Left lobe of liver (tissue), 2 donors: ENCODE data around the gene LAMB4. TPM values are rescaled to one million over a fixed set of nuclear protein-coding genes. Genes with fewer than 3 reads are reported as not detected.

Experiments used
- ATAC-seq: fragments of 200-7000 bp; cut with Tn5 transposase; one replicate; pipeline ENCODE4 v1.9.1; 2020; ENCODE audit warnings: mild to moderate bottlenecking, moderate library complexity
- DNase-seq: peaks from one replicate; pipeline ENCODE4 v3.0.0-alpha.2; 2020; ENCODE audit warnings: low spot score
- total RNA-seq: library from RNA; stranded (reverse); gene quantifications from one replicate; pipeline ENCODE4 v1.2.1, GENCODE V29; 2021
- donor health status: DM: no; HTN: no; CAD: no; lungs with moderate emphysema.
- donor health status: DM: no; HTN: yes; CAD: no.

The LAMB4 gene
- total RNA-seq, 1 donor from 2014 or later: not detected

DNA sequence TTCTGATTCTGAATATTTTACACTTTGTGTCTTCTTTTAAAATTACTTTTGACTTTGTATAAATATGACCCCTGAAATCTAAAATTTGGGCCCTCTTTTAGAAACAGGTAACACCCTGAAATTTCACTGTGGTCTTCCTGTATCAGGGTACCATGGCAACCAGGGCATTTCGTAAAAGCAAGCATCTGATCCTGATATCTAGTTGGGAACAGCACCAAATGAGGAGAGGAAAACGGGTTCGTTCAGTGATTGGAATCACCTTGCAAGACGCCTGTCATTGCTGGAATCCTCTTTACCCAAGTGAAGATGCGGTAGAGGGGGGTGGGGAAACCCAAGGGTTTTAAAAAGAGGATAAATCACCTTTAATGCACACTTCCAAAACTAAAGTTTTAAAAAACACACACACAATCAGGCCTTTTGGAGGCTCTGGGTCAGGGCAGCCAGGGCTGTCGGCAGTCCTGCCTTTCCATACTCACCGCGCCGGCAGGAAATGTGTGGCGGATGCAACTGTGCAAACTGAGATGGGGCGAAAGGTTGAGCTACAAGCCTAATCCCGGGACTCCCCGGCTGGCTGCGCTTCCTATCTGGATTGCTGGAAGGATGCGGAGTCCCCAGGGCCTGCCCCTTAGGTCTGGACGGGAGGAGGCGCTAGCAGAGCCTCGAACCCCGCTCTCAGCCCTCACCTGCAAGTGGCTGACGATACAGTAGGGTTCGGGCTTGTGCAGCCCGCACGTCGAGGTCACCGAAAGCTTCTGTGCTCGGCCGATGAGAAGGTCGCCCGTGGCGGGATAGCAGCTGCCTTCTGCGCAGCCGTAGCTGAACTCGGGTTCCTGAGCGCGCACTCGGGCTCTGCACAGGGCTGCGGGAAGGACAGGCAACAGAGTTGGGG, 129.0 kb downstream of the LAMB4 start:
- ATAC-seq (no peak), DNase-seq (no peak)

DNA sequence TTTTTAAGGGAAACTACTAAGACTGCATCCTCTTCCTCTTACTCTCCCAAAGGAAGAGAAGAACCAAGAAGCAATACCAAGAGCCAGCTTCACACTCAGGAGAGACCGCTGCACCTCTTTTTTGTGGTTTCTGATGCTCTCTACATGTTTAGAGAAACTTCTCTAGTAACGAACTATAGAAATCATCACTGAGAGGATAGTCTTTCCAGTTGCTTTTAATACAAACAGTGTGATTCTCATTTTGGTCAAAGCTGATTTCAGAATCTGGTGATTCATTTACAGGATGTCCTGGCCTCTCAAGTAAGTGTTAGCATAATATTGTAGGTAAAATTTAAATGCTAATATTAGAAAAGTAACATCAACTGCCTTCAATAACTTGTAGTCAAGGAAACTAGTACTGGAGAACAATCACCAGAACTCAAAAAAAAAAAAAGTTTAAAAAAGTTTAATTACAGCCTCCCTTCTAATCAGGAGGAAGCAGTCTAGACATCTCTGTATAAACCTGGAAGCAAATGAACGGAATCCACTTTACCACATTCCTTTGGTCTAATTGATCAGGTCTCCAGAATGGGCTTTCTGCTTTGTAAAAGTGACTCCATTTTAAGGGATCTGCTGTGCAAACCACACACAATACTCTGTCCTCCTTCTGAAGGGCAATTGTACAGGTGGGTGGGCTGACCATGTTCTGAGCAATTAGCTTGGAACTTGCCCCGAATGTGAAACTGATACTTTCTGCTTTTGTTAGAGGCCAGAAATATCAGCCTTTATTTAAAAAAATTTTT, 130.2 kb downstream of the LAMB4 start:
- ATAC-seq: no peak
- no peak for DNase-seq

DNA sequence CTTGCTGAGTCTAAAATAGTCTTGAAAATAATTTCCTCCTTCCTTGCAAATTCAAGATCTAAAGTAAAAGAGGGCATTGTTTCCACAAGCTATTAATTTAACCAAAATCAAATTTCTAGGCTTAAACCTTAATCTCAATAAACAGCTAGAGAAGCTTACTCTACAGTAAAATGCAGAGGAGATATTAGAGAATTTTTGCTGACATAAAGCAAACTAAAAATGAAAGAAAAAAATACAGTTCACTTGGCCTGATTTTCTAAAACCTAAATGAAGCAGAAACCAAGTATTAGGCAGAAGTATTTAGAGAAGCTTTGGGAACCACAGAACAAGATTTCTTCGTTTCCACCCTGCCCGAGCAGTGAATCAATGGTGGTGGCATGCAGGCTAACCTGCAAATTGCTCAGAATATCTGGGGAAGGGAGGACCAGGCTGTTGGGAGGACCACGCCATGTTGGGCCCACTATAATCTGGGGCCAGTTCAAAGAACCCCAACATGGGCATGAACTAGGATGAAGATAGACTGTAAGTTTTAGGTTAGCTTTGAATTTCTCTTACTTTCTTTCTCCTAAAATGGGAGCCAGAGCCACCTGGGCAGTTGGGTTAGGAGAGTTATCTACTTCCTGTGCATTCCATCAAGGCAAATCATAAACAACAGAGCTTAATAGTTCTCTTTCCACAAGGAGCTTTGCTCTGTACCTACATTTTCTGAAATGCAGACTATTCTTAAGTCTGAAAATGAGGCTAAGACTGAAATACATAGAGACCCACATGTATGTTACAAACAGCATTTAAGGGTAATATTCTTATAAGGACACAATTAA, 131.3 kb downstream of the LAMB4 start:
- DNase-seq (no peak), ATAC-seq (no peak)

DNA sequence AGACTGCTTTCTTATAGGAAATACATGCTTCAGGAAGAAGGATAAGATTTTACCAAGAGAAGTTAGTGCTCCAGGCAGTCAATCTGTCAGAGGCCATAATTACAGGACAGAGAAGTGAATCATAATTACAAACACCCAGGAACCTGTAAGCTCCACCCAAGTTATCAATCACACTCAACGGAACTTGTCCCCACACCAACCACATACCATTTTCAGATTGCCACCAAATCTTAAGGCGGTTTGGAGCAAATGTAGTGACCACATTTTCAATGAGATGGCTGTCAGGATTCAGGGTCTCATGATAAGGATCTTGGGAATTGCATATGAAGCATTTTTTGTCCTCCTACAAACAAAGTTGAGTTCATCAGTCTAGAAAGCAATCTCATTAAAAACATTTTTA, 132.0 kb downstream of the LAMB4 start:
- no peak for ATAC-seq

DNA sequence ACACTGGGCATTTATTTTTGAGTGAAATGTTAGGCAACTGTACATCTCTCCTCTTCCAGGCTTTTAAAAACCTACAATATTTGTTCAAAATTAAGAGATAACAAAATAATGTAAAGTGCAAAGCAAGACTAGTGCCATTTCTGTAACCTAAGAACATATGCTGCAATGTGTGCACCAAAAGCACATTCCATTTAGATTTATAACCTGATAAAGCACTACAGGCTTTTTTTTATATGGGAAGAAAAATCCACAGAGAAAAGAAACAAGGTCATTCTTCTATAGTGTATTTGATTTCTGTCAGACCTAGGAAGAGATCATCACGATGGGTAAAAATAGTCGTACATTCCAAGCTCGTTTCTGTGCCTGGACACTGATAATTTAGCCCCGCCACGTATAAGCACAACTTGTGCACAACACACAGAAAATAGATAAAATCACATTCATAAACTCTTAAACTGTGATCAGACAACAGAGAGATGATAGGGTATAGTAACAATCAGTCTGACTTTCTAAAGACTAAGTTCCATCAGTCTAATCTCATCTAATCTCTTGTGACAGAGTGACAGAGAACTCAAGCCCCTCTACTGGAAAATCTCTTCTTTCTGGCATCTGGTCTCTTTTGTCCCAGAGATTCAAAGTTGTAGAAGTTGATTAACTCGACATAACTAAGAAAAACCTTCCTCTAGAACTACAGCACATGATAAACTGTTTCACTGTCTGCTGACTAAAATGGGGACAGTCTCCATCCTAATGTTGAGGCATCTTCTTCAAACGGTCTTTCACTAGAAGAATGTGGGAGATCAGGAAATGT, 133.9 kb downstream of the LAMB4 start:
- ATAC-seq (no peak), DNase-seq (no peak)

More for the DNA sequence above, 132.0 kb downstream of the LAMB4 start:
- DNase-seq: no peak

DNA sequence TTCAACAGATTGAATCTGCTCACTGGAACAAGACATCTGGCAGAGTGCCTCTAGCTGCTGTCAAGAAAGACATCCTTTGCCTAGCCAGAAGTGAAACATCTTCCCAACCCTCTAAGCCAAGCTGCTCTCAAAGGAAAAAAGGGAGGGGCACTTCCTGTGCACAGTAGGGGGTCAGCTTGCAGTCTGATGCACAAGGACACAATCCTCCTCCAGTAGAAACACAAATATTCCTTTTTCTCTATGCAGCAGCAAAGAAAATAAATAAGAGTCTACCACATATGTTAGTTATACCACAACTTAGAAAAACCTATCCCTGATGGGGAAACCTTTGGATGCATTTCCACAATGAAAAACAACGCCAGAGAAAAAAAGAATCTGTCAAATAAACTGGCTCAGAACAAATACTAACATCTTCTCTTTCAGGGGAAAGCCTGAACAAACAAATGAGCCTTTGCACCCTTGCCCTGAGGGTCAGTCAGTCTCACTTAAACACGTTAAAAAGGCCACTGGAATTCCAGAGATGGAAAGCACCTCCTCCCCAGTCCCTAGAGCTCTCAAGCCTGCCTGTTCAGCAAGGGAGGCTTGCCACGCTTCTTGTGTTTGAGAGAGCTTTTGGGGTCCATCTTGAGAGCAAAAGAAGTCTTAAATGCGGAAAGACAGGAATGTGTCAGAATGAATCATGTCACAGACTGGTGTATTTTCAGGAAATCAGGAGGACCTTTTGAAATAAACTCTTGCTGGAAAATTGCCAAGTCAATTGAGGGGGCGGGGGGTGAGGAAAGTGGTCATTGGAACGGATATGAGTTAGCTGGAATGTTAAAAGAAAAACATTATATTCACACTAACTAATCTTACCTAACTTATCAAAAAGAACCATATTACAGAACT, 134.7 kb downstream of the LAMB4 start:
- ATAC-seq: no peak
- no peak for DNase-seq

DNA sequence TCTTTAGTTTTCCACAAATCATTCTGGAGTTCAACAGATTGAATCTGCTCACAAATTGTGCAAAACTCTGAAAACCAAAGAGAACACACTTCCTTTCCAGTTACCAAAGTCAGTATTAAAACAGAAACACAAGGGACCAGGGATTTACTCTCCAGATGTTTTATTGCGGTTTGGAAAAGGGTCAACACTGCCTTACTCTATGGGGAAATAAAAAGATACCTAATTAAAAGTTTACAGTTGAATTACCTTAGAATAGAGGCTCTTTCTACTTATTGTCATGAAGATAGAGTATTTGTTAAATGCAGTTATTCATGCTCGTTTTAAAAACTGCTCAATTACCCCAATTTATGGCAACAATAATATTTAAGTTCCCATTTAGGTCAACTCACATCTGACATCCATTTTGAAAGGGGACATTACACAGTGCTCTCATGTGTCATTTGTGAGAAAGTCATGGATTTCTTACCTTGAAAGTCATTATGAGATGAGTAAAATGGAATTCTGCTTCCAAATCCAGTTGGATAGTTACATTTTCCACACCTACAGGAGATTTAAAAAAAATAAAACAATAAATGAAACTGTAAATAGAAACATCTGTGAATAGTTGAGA, 135.6 kb downstream of the LAMB4 start:
- DNase-seq (no peak), ATAC-seq (no peak)

DNA sequence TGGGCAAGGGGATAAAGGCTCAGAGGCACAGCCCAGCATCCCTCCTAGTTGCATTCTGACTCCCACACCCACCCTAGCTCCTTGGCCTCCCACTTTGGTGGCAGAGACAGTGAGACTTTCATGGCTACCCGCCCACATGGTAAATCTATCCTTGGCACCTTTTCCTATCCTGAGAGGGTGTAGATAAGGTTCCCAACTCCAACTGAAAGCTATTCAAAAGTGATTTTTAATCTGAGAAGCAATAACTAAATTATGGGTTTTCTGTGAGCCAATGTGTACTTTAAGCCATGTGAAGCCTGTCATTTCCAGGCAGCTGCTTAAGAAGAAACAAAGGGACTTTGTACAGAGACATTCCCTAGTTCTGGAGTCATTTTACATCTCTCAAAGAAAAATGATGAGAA, 136.3 kb downstream of the LAMB4 start:
- ATAC-seq (no peak), DNase-seq (no peak)

DNA sequence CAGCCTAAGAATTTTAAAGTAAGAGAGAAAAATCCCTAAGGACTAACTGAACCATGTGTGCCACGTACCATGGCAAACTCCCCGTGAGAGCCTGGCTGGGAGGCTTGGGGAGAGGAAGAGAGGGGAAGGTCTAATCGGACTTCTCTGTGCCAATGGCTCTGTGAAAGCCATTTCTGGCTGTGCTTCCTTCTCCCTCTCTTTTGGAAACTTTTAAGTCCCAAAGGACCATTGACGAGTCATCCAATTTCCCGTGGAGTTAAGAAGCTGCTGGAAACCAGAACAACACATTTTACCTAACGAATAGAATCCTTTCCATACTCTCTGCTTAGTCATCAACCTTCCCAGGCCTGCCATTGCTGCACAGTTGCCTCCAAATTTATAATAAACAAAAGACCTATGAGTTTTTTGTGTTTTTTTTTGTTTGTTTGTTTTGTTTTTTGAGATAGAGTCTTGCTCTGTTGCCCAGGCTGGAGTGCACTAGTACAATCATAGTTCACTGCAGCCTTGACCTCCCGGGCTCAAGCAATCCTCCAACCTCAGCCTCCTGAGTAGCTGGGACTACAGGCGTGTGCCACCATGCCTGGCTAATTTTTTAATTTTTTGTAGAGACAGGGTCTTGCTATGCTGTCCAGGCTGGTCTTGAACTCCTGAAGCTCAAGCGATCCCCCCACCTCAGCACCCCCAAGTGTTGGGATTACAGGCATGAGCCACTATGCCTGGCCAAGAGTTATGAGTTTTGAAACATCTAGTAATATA, 140.4 kb downstream of the LAMB4 start:
- DNase-seq (no peak), ATAC-seq (no peak)

DNA sequence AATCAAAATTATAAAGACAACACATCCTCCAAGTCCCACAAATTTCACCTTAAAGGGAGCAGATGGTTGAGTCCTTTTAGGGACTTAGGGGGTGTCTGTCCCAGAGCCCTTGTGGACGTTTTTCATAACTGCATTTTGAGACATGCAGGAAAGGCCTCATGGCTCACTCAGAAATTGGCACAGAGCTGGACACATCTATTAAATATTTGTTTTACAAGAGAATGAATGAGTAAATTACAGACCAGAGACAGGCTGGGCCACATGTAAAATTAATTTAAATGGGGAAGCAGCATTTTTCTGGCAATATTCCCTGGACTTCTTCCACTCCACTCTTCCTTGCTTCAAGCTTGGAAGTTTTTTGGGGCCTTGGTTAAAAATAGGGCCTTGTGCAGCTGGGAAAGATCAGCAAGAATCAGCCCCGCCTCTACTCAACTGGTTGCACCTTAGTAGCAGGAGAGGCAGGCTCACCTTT, 147.2 kb downstream of the LAMB4 start:
- DNase-seq: no peak

DNA sequence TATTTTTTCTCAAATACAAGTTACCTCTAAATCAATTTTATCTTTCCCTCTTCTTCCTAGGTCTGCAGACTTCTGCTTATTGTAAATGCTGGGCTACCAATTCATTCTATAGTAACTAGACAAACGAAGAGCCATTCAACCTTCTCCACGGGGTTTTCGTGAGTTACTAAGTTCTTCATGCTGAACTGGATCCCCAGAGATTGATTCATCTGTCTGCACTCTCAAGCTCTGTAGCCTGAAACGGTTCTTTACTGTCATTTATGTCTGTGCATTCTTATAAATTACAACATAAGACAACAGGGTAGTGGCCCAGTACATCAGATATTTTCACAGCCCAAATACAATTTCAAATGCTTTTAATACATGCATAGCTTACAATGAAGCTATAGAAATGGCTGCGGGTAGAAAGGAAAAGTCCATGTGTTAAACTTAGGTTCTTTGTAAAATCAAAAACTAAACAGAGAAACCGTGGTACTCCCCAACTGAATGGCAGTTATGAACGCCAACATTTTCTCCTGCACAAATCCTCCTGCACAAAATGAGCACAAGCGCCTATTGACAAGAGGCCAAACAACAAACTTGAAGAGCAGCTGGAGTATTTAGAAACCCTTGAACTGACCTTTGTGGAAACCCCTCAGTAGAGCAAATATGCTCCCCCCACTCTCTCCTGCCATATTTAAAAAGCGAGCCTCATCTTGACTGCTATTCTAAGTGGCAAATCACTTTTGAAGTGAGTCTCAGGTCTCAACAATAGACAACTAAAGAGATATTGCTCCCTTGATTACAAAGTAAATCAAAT, 147.9 kb downstream of the LAMB4 start:
- ATAC-seq: no peak
- no peak for DNase-seq

More for the DNA sequence above, 147.2 kb downstream of the LAMB4 start:
- ATAC-seq: no peak

DNA sequence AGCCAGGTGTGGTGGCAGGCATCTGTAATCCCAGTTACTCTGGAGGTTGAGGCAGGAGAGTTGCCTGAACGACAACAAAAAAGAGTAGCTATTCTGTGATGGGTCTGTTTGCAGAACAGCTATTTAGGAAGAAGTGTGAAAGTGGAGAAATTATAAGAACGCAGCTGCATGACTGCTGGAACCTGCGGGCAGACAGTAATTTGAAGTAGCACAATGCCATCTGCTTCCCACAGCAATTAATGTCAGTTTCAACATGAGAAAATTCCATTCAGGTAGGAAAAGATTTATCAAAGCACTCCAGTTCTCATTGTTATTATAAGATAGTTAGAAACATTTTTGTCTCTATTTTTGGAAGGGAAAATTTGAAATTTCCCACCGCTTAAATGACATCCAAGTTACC, 148.7 kb downstream of the LAMB4 start:
- no peak for DNase-seq
- no peak for ATAC-seq

DNA sequence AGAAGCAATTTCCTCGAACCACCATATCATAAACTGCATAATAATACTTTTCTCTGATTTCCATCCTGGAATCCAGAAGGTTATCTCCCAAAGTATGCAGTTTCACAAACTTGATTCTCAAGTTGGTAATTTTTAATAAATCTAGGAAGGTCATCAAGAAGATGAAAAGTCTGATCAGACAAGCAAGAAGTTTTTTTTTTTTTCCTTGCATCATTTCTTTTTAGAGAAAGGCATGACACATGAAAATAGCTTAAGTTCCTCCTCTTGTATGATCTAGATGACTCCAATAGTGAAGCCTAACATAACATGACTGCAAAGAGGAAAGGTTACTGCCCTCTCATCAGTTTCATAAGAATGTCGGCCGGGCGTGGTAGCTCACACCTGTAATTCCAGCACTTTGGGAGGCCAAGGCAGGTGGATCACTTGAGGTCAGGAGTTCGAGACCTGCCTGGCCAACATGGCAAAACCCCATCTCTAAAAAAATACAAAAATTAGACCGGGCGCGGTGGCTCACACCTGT, 149.4 kb downstream of the LAMB4 start:
- no peak for ATAC-seq
- no peak for DNase-seq

DNA sequence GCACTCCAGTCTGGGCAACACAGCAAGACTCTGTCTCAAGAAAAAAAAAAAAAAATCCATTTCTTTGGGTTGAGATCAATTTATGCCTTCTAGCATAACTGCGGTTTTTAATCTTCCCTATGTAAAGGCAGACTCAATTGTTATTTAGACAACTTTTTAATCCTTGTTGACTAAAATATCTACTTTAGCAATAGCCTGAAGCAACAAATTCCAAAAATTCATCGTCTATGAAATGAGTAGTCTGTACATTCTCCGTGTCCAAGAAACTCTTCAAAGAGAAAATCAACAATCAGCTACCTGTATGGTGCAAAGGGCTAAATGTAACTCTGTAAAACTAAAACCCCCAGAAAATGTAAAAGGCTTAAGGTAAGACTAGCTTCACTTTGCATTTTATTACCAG, 150.0 kb downstream of the LAMB4 start:
- ATAC-seq (no peak), DNase-seq (no peak)

DNA sequence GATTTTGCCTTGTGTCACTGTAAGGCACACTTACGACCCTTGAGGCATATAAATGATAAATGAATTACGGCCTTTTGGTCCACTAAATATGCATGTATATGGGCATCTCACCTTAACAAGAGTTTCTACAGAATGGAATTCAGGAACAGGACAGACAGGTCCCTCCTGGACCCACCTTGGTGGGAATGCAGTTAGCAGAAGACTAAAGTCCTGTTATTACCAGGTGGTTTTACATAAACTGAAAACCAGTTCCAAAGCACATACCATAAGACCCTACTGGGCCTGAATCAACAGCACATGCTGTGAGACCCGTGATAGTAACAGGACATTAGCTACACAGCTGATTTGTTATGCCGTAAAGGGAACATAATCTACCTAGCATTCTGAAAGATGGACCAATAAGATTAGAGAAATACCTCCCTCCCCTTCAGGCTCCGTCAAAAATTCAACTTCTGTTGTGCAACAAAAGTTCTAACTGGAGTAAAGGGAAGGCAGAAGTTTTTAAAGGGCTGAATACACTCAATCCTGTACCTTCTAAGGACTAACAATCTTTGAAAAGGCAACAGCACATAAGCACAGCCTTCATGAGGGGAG, 151.2 kb downstream of the LAMB4 start:
- DNase-seq: no peak
- ATAC-seq: peak; percentile 63

DNA sequence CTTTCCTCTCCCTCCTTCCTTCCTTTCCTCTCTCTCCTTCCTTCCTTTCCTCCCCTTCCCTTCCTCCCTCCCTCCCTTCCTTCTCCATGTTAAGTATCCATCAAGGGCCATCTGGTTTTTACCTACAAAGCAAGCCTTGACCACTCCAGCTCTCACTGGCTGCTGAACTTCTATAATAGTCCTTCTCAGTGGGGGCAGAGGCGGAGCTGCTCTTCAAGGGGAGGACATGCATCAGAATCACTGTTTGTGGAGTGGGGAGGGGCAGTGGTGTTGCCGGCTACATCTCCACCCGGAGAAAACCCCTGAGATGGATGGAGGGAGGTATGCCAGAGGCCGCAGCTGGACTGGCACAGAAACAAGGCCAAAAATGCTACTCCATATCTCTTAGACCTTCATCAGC, 153.1 kb downstream of the LAMB4 start:
- no peak for ATAC-seq
- DNase-seq: no peak

DNA sequence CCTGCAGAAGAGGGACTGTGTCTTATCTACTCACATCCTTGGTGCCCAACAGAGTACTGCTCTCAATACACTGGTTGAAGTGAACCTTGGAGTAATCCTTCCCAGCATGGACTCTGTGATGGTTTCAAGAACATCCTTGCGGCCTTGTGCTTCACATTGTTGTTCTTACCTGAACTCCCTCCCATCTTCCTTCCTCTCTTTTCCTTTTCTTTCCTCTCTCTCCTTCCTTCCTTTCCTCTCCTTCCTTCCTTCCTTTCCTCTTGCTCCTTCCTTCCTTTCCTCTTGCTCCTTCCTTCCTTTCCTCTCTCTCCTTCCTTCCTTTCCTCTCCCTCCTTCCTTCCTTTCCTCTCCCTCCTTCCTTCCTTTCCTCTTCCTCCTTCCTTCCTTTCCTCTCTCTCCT, 153.5 kb downstream of the LAMB4 start:
- no peak for DNase-seq

More for the DNA sequence above, 153.5 kb downstream of the LAMB4 start:
- no peak for ATAC-seq
